WTC11 (cell line): ENCODE results near the gene ENTHD1. TPM values are rescaled to one million over a fixed set of nuclear protein-coding genes. Genes with fewer than 3 reads are reported as not detected.

Source experiments
- ATAC-seq: fragments of 200-7000 bp; cut with Tn5 transposase; 2 replicates; pipeline ENCODE4 v1.10.0; 2021; ENCODE audit warnings: mild to moderate bottlenecking, moderate library complexity
- CTCF ChIA-PET: fragments of 300-600 bp; sonication (Branson Sonifier 250); formaldehyde crosslinking; loops from one replicate; lab custom pipeline; 2021; ENCODE audit warnings: antibody characterized with exemption; lab: Charles Lee
- POLR2A ChIA-PET: fragments of 350-600 bp; sonication (Branson Sonifier 250); formaldehyde crosslinking; loops from one replicate; lab custom pipeline; 2021; ENCODE audit warnings: antibody characterized with exemption; lab: Charles Lee
- DNase-seq: peaks from one replicate; pipeline ENCODE4 v3.0.0; 2021; ENCODE audit warnings: low spot score
- H3K27ac Mint-ChIP-seq: 2 replicates; pipeline ENCODE4 v1.8.0; 2021; ENCODE audit warnings: mixed read lengths
- H3K27me3 Mint-ChIP-seq: 2 replicates; pipeline ENCODE4 v1.8.0; 2021; ENCODE audit warnings: low read depth, mild to moderate bottlenecking, moderate library complexity, mixed read lengths
- H3K36me3 Mint-ChIP-seq: 2 replicates; pipeline ENCODE4 v1.8.0; 2021; ENCODE audit warnings: mixed read lengths
- H3K4me1 Mint-ChIP-seq: 2 replicates; pipeline ENCODE4 v1.8.0; 2022; ENCODE audit warnings: mixed read lengths
- H3K4me3 Mint-ChIP-seq: 2 replicates; pipeline ENCODE4 v1.8.0; 2021; ENCODE audit warnings: mild to moderate bottlenecking, moderate library complexity, mixed read lengths
- H3K9me3 Mint-ChIP-seq: 2 replicates; pipeline ENCODE4 v1.8.0; 2021; ENCODE audit warnings: mixed read lengths
- AFF4 ChIP-seq: sonication (generic); formaldehyde crosslinking; IDR thresholded peaks from 2 replicates; pipeline ENCODE4 v1.8.1; 2023; ENCODE audit warnings: mild to moderate bottlenecking, missing genetic modification reagents, borderline replicate concordance
- AR ChIP-seq: fragments of 250-450 bp; sonication (Bioruptor Pico); IDR thresholded peaks from 2 replicates; pipeline ENCODE4 v1.9.0; 2021; ENCODE audit warnings: mild to moderate bottlenecking
- ESRRA ChIP-seq: sonication (generic); formaldehyde crosslinking; IDR thresholded peaks from 2 replicates; pipeline ENCODE4 v1.8.1; 2022; ENCODE audit warnings: mild to moderate bottlenecking, missing genetic modification reagents, borderline replicate concordance
- FOXP4 ChIP-seq: sonication (generic); formaldehyde crosslinking; IDR thresholded peaks from 2 replicates; pipeline ENCODE4 v1.8.0; 2022; ENCODE audit warnings: mild to moderate bottlenecking, missing genetic modification reagents
- GRHL2 ChIP-seq: fragments of 250-450 bp; sonication (Bioruptor Pico); IDR thresholded peaks from 2 replicates; pipeline ENCODE4 v1.8.0; 2022; ENCODE audit warnings: mild to moderate bottlenecking, moderate library complexity; ENCODE audit not compliant: insufficient replicate concordance, severe bottlenecking
- HMGA2 ChIP-seq: fragments of 250-450 bp; sonication (Bioruptor Pico); IDR thresholded peaks from 2 replicates; pipeline ENCODE4 v1.4.0; 2021; ENCODE audit warnings: mild to moderate bottlenecking, moderate library complexity
- NR2C2 ChIP-seq: sonication (generic); formaldehyde crosslinking; IDR thresholded peaks from 2 replicates; pipeline ENCODE4 v1.8.0; 2022; ENCODE audit warnings: mild to moderate bottlenecking, missing genetic modification reagents
- OVOL2 ChIP-seq: fragments of 250-450 bp; sonication (Bioruptor Pico); IDR thresholded peaks from 2 replicates; pipeline ENCODE4 v1.9.0; 2021; ENCODE audit warnings: mild to moderate bottlenecking, borderline replicate concordance
- PREB ChIP-seq: sonication (generic); formaldehyde crosslinking; IDR thresholded peaks from 2 replicates; pipeline ENCODE4 v1.8.1; 2022; ENCODE audit warnings: mild to moderate bottlenecking, missing genetic modification reagents, moderate library complexity, borderline replicate concordance
- PRRX2 ChIP-seq: fragments of 250-450 bp; sonication (Bioruptor Pico); IDR thresholded peaks from 2 replicates; pipeline ENCODE4 v1.8.0; 2021; ENCODE audit warnings: mild to moderate bottlenecking
- SP1 ChIP-seq: sonication (generic); formaldehyde crosslinking; conservative IDR thresholded peaks from 2 replicates; pipeline ENCODE4 v1.8.1; 2022; ENCODE audit warnings: missing genetic modification reagents
- TEAD1 ChIP-seq: sonication (generic); formaldehyde crosslinking; IDR thresholded peaks from 2 replicates; pipeline ENCODE4 v1.8.0; 2022; ENCODE audit warnings: mild to moderate bottlenecking, missing genetic modification reagents
- USF2 ChIP-seq: sonication (generic); formaldehyde crosslinking; IDR thresholded peaks from 2 replicates; pipeline ENCODE4 v1.8.1; 2023; ENCODE audit warnings: mild to moderate bottlenecking, missing genetic modification reagents, moderate library complexity
- ZNF121 ChIP-seq: sonication (generic); formaldehyde crosslinking; IDR thresholded peaks from 2 replicates; pipeline ENCODE4 v1.8.0; 2023; ENCODE audit warnings: missing genetic modification reagents
- ZNF263 ChIP-seq: sonication (generic); formaldehyde crosslinking; IDR thresholded peaks from 2 replicates; pipeline ENCODE4 v1.8.1; 2022; ENCODE audit warnings: low read depth, mild to moderate bottlenecking, moderate library complexity, missing genetic modification reagents
- ZNF423 ChIP-seq: fragments of 250-450 bp; sonication (Bioruptor Pico); IDR thresholded peaks from 2 replicates; pipeline ENCODE4 v2.1.2; 2022; ENCODE audit warnings: mild to moderate bottlenecking, moderate library complexity
- ZNF425 ChIP-seq: fragments of 250-450 bp; sonication (Bioruptor Pico); conservative IDR thresholded peaks from 2 replicates; pipeline ENCODE4 v1.9.0; 2021; ENCODE audit warnings: mild to moderate bottlenecking
- total RNA-seq: library from RNA; stranded (reverse); gene quantifications from 3 replicates; pipeline ENCODE4 v1.2.3, GENCODE V29; 2021

The ENTHD1 gene
- total RNA-seq, 1 experiment from 2014 or later, result not detected

- Mint-ChIP-seq H3K27me3 (no peaks in the 10 kb centered on the region; the same call in 1 of the 2 replicates), H3K27ac (no peak overlapping the region)
- POLR2A ChIA-PET, result no interaction called here
- TF ChIP-seq ZNF263 (no peak), ESRRA (no peak), PRRX2 (CRISPR knock-in tag) (no peak), NR2C2 (CRISPR knock-in tag) (no peak), ZNF425 (CRISPR knock-in tag) (no peak), PREB (no peak), GRHL2 (no peak), HMGA2 (no peak), AFF4 (CRISPR knock-in tag) (no peak), USF2 (CRISPR knock-in tag) (no peak), AR (CRISPR knock-in tag) (no peak), TEAD1 (CRISPR knock-in tag) (no peak), OVOL2 (CRISPR knock-in tag) (no peak)
- TF ChIP-seq, all 79 proteins: peak for 0
- no peaks in the 10 kb centered on the region for H3K9me3 Mint-ChIP-seq
- CTCF ChIA-PET, result no interaction called here
- H3K4me3 Mint-ChIP-seq, result no peak overlapping the region
- peaks cover 5% of the 10 kb centered on the region; the same call in 1 of the 2 replicates for H3K4me1 Mint-ChIP-seq
- H3K36me3 Mint-ChIP-seq, result no peaks in the 10 kb centered on the region
- ATAC-seq (no peak), DNase-seq (no peak)
Observed at GRCh38 chr22:39697790-39698430, 195.7 kb downstream of the ENTHD1 start.

- CTCF ChIA-PET, result no interaction called here
- ATAC-seq (no peak), DNase-seq (no peak)
- no peaks in the 10 kb centered on the region for H3K36me3 Mint-ChIP-seq
- no peak overlapping the region for H3K4me3 Mint-ChIP-seq
- no peaks in the 10 kb centered on the region; the same call in 1 of the 2 replicates for H3K27me3 Mint-ChIP-seq
- no peak overlapping the region for H3K27ac Mint-ChIP-seq
- H3K9me3 Mint-ChIP-seq, result no peaks in the 10 kb centered on the region
- POLR2A ChIA-PET, result no interaction called here
- peaks cover 5% of the 10 kb centered on the region; the same call in 1 of the 2 replicates for H3K4me1 Mint-ChIP-seq
- TF ChIP-seq HMGA2 (no peak), NR2C2 (CRISPR knock-in tag) (no peak), AFF4 (CRISPR knock-in tag) (no peak), ZNF423 (CRISPR knock-in tag) (no peak), FOXP4 (CRISPR knock-in tag) (no peak), ZNF121 (no peak), SP1 (no peak)
Observed at GRCh38 chr22:39693943-39694500, 199.5 kb downstream of the ENTHD1 start.
